Stomach (tissue), 4 donors: ENCODE data around the gene TMEM52.

Source experiments
- POLR2A ChIP-seq, 4 donors: fragments of 450-650 bp; IDR thresholded peaks; one replicate each; pipeline ENCODE4 v1.6.1; 2016; ENCODE audit warnings: antibody characterized with exemption in 4 of 4, control low read depth in 2 of 4, mild to moderate bottlenecking in 1 of 4, moderate library complexity in 1 of 4
- TF ChIP-seq, protein P1 (sequence below), 7 experiments: fragments of 450-650 bp in 4 of 7; fragments of 200-600 bp in 3 of 7; sonication (generic) in 3 of 7; IDR thresholded peaks; one replicate each; pipeline ENCODE4 v1.5.1; 2016 to 2019; ENCODE audit warnings: antibody characterized with exemption in 7 of 7, control low read depth in 2 of 7, mild to moderate bottlenecking in 1 of 7

DNA sequence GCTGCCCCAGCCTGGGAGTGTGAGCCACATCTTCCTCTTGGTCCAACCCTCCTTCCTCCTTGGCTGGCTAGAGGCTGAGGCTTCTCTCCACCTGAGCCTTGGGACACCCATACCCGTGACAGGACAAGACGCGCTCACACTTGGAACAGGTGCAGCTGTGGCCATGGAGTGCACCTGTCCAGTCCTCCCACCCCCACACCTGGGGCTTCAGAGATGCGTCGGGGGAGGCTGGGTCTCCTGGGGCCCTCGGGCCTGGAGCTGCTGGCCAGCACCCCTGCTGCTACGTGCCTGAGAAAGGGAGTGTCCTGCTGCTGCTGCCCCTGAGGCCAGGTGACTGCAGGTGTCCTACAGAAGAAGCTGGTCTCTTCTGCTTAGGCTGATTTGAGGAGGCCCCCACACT is 37.0 kb upstream of the TMEM52 start:
- no peak for TF ChIP-seq POLR2A (IDR thresholded peaks at IDR 0.05)
- TF ChIP-seq, protein P1, sequence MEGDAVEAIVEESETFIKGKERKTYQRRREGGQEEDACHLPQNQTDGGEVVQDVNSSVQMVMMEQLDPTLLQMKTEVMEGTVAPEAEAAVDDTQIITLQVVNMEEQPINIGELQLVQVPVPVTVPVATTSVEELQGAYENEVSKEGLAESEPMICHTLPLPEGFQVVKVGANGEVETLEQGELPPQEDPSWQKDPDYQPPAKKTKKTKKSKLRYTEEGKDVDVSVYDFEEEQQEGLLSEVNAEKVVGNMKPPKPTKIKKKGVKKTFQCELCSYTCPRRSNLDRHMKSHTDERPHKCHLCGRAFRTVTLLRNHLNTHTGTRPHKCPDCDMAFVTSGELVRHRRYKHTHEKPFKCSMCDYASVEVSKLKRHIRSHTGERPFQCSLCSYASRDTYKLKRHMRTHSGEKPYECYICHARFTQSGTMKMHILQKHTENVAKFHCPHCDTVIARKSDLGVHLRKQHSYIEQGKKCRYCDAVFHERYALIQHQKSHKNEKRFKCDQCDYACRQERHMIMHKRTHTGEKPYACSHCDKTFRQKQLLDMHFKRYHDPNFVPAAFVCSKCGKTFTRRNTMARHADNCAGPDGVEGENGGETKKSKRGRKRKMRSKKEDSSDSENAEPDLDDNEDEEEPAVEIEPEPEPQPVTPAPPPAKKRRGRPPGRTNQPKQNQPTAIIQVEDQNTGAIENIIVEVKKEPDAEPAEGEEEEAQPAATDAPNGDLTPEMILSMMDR (IDR thresholded peaks at IDR 0.05): no peak
